Measurements from ENCODE around the gene AGAP1.

Gene AGAP1

GRCh38 chr2:236180076-236180816 is 686.4 kb downstream of the AGAP1 start:
- DNase-seq, result no peak
- in situ Hi-C loops (cut with MboI; ENCODE audit: low pct_unique_long_range_greater_than_20kb, low sequenced_read_pairs), result loop anchor here (10.0 kb wide), 1 partner anchor 405 kb away; no protein-coding TSS in a partner anchor

DNA sequence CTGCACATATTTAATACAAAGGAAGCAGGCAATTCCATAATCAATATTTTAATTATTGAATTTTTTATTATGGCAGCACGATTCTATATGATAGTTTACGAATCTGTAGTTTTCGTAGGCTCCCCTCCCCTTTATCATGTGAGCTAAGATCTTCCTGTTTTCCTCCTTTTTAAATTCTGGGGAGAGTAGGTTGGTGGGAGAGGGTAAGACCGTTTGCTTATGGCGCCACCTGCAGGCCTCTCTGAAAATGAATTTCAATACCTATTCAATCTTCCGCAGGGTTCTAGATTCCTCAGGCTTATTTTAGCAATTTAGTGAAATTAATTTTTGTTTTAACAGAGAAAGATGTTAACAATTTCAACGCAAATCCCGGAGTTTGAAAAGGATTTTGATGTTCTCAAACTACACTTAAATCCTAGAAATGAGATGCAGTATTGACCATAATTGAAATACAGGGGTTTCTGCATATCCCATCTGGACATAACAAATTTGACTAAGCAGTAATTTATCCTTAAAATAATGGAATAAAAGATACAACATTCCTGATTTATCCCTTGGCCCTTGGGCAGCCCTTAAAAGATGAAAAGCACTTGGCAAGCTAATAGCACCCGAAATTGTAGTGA is 687.1 kb downstream of the AGAP1 start:
- peak; percentile 86 for DNase-seq
- in situ Hi-C loops (cut with MboI; ENCODE audit: low pct_unique_long_range_greater_than_20kb, low sequenced_read_pairs), result loop anchor here (10.0 kb wide), 1 partner anchor 406 kb away; no protein-coding TSS in a partner anchor

Measured in KBM-7 (cell line).